ENCODE results near the gene METTL25.
A peak's percentile ranks its signal among the peaks of the same experiment; 100 is the strongest.

METTL25 gene

GRCh38 chr12:82507686-82508085 is 149.4 kb downstream of the METTL25 start:
- no peak for DNase-seq (ENCODE audit: low spot score)
- in situ Hi-C loops (cut with MboI; ENCODE audit: low pct_unique_long_range_greater_than_20kb, low sequenced_read_pairs, unreplicated experiment) = no loop called here
- TF ChIP-seq CTCF (IDR thresholded peaks at IDR 0.05; ENCODE audit: extremely low read depth, insufficient read depth, missing control alignments) = no peak

- no peak for TF ChIP-seq CTCF (IDR thresholded peaks at IDR 0.05; ENCODE audit: extremely low read depth, insufficient read depth, missing control alignments)
- in situ Hi-C loops (cut with MboI; ENCODE audit: low pct_unique_long_range_greater_than_20kb, low sequenced_read_pairs, unreplicated experiment) = no loop called here
- DNase-seq (ENCODE audit: low spot score) = no peak
Measured at GRCh38 chr12:82510386-82510785, 152.1 kb downstream of the METTL25 start.

- no peak for TF ChIP-seq CTCF (IDR thresholded peaks at IDR 0.05; ENCODE audit: extremely low read depth, insufficient read depth, missing control alignments)
- in situ Hi-C loops (cut with MboI; ENCODE audit: low pct_unique_long_range_greater_than_20kb, low sequenced_read_pairs, unreplicated experiment) = no loop called here
- DNase-seq (ENCODE audit: low spot score) = no peak
Measured at GRCh38 chr12:82514880-82515279, 156.6 kb downstream of the METTL25 start.

DNA sequence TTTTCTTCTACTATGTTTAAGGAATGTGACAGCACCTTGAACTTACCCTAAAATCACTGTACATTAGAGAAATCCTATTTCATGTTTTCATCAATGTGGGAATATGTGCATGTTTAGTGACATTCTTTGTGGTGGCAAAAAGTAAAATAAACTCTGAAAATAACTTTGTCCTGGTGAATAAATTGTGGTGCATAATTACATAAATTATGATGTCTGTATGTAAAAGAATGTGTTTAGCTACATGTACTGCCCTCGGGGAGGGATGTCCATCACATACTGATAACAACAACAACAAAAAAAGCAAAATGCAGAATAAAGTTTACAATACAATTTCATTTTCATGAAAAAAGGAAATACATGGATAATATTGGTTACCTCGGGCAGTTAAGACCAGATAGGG is 157.3 kb downstream of the METTL25 start:
- DNase-seq (ENCODE audit: low spot score) = no peak
- no peak for TF ChIP-seq CTCF (IDR thresholded peaks at IDR 0.05; ENCODE audit: extremely low read depth, insufficient read depth, missing control alignments)
- in situ Hi-C loops (cut with MboI; ENCODE audit: low pct_unique_long_range_greater_than_20kb, low sequenced_read_pairs, unreplicated experiment) = no loop called here

DNA sequence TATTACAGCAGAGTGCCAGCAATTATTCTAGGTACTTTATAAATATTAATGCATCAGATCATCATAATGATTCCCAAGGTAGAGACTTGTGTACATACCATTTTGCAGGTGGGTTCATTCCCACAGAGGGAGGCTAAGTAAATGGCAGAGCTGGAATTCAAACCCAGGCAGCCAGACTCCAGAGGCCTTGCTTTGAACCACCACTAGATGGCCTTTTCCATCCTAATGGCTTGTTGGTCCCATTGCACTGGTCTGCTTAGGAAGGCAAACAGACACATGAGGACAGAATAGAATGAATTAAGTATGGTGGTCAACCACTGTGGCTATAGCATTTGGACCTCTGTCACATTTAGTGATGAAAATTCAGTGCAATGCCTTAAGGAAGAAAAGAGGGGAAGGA is 158.7 kb downstream of the METTL25 start:
- peak; percentile 50 for TF ChIP-seq CTCF (IDR thresholded peaks at IDR 0.05; ENCODE audit: extremely low read depth, insufficient read depth, missing control alignments)
- in situ Hi-C loops (cut with MboI; ENCODE audit: low pct_unique_long_range_greater_than_20kb, low sequenced_read_pairs, unreplicated experiment) = no loop called here
- DNase-seq (ENCODE audit: low spot score) = no peak

DNA sequence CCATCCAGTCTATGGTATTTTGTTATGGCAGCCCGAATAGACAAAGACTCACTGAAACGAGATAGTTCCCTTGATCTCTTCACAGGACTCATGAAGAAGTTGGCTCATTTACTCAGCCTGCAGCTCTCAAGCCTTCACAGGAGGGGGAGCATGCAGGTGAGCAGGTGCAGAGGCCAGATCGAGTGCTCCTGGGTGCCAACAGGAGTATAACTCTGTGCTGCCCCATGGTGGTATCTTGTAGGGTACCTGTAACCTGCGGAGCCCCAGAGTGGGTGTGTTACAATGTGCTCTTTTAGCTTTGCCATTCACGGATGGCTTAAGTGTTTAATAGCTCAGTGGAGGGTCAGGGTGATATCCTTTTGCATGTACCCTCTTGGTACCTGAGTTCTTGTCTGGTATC is 159.5 kb downstream of the METTL25 start:
- TF ChIP-seq CTCF (IDR thresholded peaks at IDR 0.05; ENCODE audit: extremely low read depth, insufficient read depth, missing control alignments) = no peak
- DNase-seq (ENCODE audit: low spot score) = no peak
- in situ Hi-C loops (cut with MboI; ENCODE audit: low pct_unique_long_range_greater_than_20kb, low sequenced_read_pairs, unreplicated experiment) = no loop called here

DNA sequence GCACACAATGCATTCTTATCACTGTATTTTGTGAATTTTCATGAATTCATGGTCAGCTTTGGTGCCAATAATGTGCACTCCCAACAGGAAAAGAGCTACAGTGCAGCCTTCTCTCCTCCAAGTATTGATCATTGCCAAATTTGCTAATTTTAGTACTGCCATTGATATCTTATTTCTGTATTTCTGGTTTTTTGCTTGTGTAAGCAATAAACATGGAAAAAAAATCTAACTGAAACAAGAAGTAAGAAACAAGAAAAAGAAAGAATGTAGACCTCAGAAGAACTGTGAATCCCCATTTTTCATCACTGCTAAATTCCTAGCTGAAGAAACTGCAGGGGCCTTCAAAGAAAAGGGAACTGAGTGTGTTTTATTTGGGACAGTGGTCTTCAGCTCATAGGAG is 161.2 kb downstream of the METTL25 start:
- TF ChIP-seq CTCF (IDR thresholded peaks at IDR 0.05; ENCODE audit: extremely low read depth, insufficient read depth, missing control alignments) = no peak
- in situ Hi-C loops (cut with MboI; ENCODE audit: low pct_unique_long_range_greater_than_20kb, low sequenced_read_pairs, unreplicated experiment) = no loop called here
- DNase-seq (ENCODE audit: low spot score) = no peak

Data from GM13977 (cell line).